ENCODE results near the gene TBC1D4.

The TBC1D4 gene

GRCh38 chr13:75482070-75482819 lies at the start of gene TBC1D4:
Gene TBC1D4, minus strand, starts transcription at chr13:75482169. Its CDS starts 402 bp downstream, at chr13:75481767.
- DNase-seq (ENCODE audit: low spot score), result peak; percentile 40

- no peak for DNase-seq (ENCODE audit: low spot score)
Measured at GRCh38 chr13:75530549-75530961, 48.6 kb upstream of the TBC1D4 start.

GRCh38 chr13:75521956-75522355 lies 40.0 kb upstream of the TBC1D4 start:
- DNase-seq (ENCODE audit: low spot score), result no peak

GRCh38 chr13:75518439-75519088 lies 36.6 kb upstream of the TBC1D4 start:
- no peak for DNase-seq (ENCODE audit: low spot score)

- no peak for DNase-seq (ENCODE audit: low spot score)
Measured at GRCh38 chr13:75514080-75514995, 32.4 kb upstream of the TBC1D4 start.

- no peak for DNase-seq (ENCODE audit: low spot score)
Measured at GRCh38 chr13:75513271-75513670, 31.3 kb upstream of the TBC1D4 start.

- no peak for DNase-seq (ENCODE audit: low spot score)
Measured at GRCh38 chr13:75512253-75512652, 30.3 kb upstream of the TBC1D4 start.

GRCh38 chr13:75511051-75511625 lies 29.2 kb upstream of the TBC1D4 start:
- DNase-seq (ENCODE audit: low spot score), result no peak

- no peak for DNase-seq (ENCODE audit: low spot score)
Measured at GRCh38 chr13:75508002-75508548, 26.1 kb upstream of the TBC1D4 start.

- DNase-seq (ENCODE audit: low spot score), result no peak
Measured at GRCh38 chr13:75507027-75508001, 25.3 kb upstream of the TBC1D4 start.

GRCh38 chr13:75506018-75506417 lies 24.0 kb upstream of the TBC1D4 start:
- no peak for DNase-seq (ENCODE audit: low spot score)

GRCh38 chr13:75505327-75505726 lies 23.4 kb upstream of the TBC1D4 start:
- no peak for DNase-seq (ENCODE audit: low spot score)

- no peak for DNase-seq (ENCODE audit: low spot score)
Measured at GRCh38 chr13:75495938-75496337, 14.0 kb upstream of the TBC1D4 start.

GRCh38 chr13:75494491-75494890 lies 12.5 kb upstream of the TBC1D4 start:
- DNase-seq (ENCODE audit: low spot score), result no peak

GRCh38 chr13:75493156-75493555 lies 11.2 kb upstream of the TBC1D4 start:
- DNase-seq (ENCODE audit: low spot score), result no peak

- DNase-seq (ENCODE audit: low spot score), result no peak
Measured at GRCh38 chr13:75492389-75492788, 10.4 kb upstream of the TBC1D4 start.

GRCh38 chr13:75491376-75491775 lies 9.4 kb upstream of the TBC1D4 start:
- DNase-seq (ENCODE audit: low spot score), result no peak

GRCh38 chr13:75489502-75490263 lies 7.7 kb upstream of the TBC1D4 start:
- DNase-seq (ENCODE audit: low spot score), result no peak

GRCh38 chr13:75486146-75487062 lies 4.4 kb upstream of the TBC1D4 start:
- DNase-seq (ENCODE audit: low spot score), result no peak
